RWPE1 (cell line): ENCODE results near the gene GRIA4.

Experiments used
- CTCF ChIA-PET: fragments of 350-600 bp; sonication (Branson Sonifier 250); formaldehyde crosslinking; extraction: SDS; loops from one replicate; lab custom pipeline; 2021; lab: Yijun Ruan, JAX
- POLR2A ChIA-PET: fragments of 400-600 bp; formaldehyde crosslinking; extraction: SDS; loops from one replicate; lab custom pipeline; 2020; ENCODE audit warnings: antibody characterized with exemption; ENCODE audit not compliant: low non-redundant PET; lab: Yijun Ruan, JAX
- DNase-seq: peaks from one replicate; pipeline ENCODE4 v3.0.0; 2012; ENCODE audit warnings: low spot score
- H3K27ac ChIP-seq: fragments of 450-650 bp; 2 replicates; pipeline ENCODE4 v1.5.1; 2017
- TF ChIP-seq, protein P1 (sequence below): fragments of 450-650 bp; conservative IDR thresholded peaks from 2 replicates; pipeline ENCODE4 v1.5.1; 2017; ENCODE audit warnings: low read depth, mild to moderate bottlenecking

GRIA4 gene

DNA sequence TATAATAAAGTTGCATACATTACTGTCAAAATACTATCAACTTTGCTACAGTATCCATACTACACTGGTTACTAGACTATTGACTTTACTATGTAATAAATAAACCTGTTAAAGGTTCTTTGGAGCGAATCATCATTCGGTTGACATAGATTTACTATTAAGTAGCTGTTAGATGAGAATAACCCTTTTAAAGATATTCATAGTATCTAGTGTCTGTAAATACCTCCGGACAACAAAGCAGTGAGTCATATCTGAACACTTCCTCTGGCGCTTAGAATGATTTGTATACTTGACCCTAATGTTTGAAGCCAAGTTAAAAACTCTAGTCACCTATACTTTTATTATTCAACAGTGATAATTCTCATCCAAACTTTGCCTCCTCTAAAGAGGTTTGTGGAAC lies 327.5 kb downstream of the GRIA4 start:
- CTCF ChIA-PET, result no interaction called here
- POLR2A ChIA-PET, result no interaction called here
- TF ChIP-seq, protein P1, sequence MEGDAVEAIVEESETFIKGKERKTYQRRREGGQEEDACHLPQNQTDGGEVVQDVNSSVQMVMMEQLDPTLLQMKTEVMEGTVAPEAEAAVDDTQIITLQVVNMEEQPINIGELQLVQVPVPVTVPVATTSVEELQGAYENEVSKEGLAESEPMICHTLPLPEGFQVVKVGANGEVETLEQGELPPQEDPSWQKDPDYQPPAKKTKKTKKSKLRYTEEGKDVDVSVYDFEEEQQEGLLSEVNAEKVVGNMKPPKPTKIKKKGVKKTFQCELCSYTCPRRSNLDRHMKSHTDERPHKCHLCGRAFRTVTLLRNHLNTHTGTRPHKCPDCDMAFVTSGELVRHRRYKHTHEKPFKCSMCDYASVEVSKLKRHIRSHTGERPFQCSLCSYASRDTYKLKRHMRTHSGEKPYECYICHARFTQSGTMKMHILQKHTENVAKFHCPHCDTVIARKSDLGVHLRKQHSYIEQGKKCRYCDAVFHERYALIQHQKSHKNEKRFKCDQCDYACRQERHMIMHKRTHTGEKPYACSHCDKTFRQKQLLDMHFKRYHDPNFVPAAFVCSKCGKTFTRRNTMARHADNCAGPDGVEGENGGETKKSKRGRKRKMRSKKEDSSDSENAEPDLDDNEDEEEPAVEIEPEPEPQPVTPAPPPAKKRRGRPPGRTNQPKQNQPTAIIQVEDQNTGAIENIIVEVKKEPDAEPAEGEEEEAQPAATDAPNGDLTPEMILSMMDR, result no peak
- no peak overlapping the region for H3K27ac ChIP-seq
- DNase-seq, result peak; percentile 49

DNA sequence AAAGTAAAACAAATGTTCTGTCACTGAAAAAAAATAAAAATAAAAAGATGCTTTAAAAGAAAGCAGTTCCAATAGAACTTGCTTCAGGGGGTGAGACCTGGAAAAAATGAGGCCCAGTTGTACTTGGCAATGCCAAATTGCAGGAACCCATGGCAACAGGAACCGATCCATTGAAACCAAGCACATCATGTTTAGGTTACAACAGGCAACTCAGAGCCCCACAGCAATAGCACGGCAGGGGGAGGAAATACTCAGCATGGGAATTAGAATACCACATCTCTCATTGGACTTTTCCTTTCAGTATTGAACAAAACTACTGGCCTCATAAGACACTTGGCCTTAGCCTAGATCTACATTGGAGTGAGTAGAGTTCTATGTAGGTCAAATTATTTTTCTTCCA lies 327.9 kb downstream of the GRIA4 start:
- DNase-seq, result peak; percentile 9
- CTCF ChIA-PET, result interaction anchor here (0.6 kb wide), 2 partner anchors 41 to 1785 kb away, joined by 3 read pairs; no protein-coding TSS in a partner anchor
- POLR2A ChIA-PET, result no interaction called here
- H3K27ac ChIP-seq, result no peak overlapping the region
- TF ChIP-seq, protein P1, result no peak

GRCh38 chr11:105942921-105943320 lies 333.0 kb downstream of the GRIA4 start:
- ChIA-PET POLR2A (no interaction called here), CTCF (no interaction called here)
- no peak overlapping the region for H3K27ac ChIP-seq

GRCh38 chr11:105948918-105949590 lies 339.2 kb downstream of the GRIA4 start:
- CTCF ChIA-PET, result no interaction called here
- TF ChIP-seq, protein P1, result no peak
- H3K27ac ChIP-seq, result no peak overlapping the region
- POLR2A ChIA-PET, result no interaction called here
- no peak for DNase-seq

More at GRCh38 chr11:105942921-105943320, 333.0 kb downstream of the GRIA4 start:
- TF ChIP-seq, protein P1, result no peak
- DNase-seq, result no peak

DNA sequence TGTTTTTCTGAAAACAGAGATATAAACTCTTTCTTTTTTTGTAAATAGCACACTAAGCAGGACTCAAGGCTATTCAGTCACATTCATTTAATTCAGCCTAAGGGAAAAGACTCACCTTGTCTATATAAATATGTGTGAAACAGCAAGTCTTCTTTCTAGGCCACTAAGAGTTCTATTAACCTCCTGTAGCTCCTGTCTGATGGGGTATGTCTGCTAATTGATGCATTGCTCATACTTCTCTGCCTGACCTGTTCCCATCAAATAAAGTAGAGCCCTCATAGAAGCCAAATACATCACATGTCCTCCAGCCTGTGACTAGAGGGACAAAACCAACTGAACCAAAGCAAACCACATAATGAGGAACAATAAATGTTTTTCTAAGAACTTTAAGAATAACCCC lies 344.0 kb downstream of the GRIA4 start:
- POLR2A ChIA-PET, result no interaction called here
- CTCF ChIA-PET, result no interaction called here
- TF ChIP-seq, protein P1, result no peak
- no peak overlapping the region for H3K27ac ChIP-seq
- DNase-seq, result no peak

- POLR2A ChIA-PET, result no interaction called here
Measured at GRCh38 chr11:105960252-105961245, 350.7 kb downstream of the GRIA4 start.

More at GRCh38 chr11:105960252-105961245, 350.7 kb downstream of the GRIA4 start:
- TF ChIP-seq, protein P1, result no peak
- no peak overlapping the region for H3K27ac ChIP-seq
- CTCF ChIA-PET, result no interaction called here
- DNase-seq, result no peak
